Left lobe of liver (tissue), 2 donors: ENCODE measurements around the gene ITPK1. TPM values are rescaled to one million over a fixed set of nuclear protein-coding genes. Genes with fewer than 3 reads are reported as not detected.
"Not testable (repeated sequence)": the region's sequence is repeated elsewhere in the genome, so short reads cannot be mapped to it uniquely, and the experiment has no call there.

Experiments
- ATAC-seq: fragments of 200-7000 bp; cut with Tn5 transposase; one replicate; pipeline ENCODE4 v1.9.1; 2020; ENCODE audit warnings: mild to moderate bottlenecking, moderate library complexity
- DNase-seq: peaks from one replicate; pipeline ENCODE4 v3.0.0-alpha.2; 2020; ENCODE audit warnings: low spot score
- total RNA-seq: library from RNA; stranded (reverse); gene quantifications from one replicate; pipeline ENCODE4 v1.2.1, GENCODE V29; 2021
- donor health status: DM: no; HTN: no; CAD: no; lungs with moderate emphysema.
- donor health status: DM: no; HTN: yes; CAD: no.

The ITPK1 gene
- total RNA-seq, 1 donor from 2014 or later = 61.3 TPM

- ATAC-seq = no peak
These were observed 52.8 kb downstream of the ITPK1 start for GRCh38 chr14:93062890-93063289.

GRCh38 chr14:93062013-93062412, 53.7 kb downstream of the ITPK1 start:
- DNase-seq, ATAC-seq: not testable (repeated sequence)

More at GRCh38 chr14:93062890-93063289, 52.8 kb downstream of the ITPK1 start:
- no peak for DNase-seq

GRCh38 chr14:93061380-93062012, 54.2 kb downstream of the ITPK1 start:
- no peak for ATAC-seq

GRCh38 chr14:93060841-93061240, 54.9 kb downstream of the ITPK1 start:
- ATAC-seq (no peak), DNase-seq (no peak)

More at GRCh38 chr14:93061380-93062012, 54.2 kb downstream of the ITPK1 start:
- no peak for DNase-seq

GRCh38 chr14:93059917-93060545, 55.7 kb downstream of the ITPK1 start:
- DNase-seq = no peak
- peak; percentile 7 for ATAC-seq

GRCh38 chr14:93059260-93059659, 56.5 kb downstream of the ITPK1 start:
- no peak for ATAC-seq
- DNase-seq = no peak

GRCh38 chr14:93057586-93058280, 58.0 kb downstream of the ITPK1 start:
- no peak for DNase-seq

GRCh38 chr14:93056840-93057585, 58.7 kb downstream of the ITPK1 start:
- DNase-seq = no peak
- ATAC-seq = peak; percentile 49

More at GRCh38 chr14:93057586-93058280, 58.0 kb downstream of the ITPK1 start:
- no peak for ATAC-seq

GRCh38 chr14:93056166-93056839, 59.4 kb downstream of the ITPK1 start:
- DNase-seq = no peak
- ATAC-seq = peak; percentile 6

- no peak for DNase-seq
- peak; percentile 49 for ATAC-seq
These were observed 60.0 kb downstream of the ITPK1 start for GRCh38 chr14:93055651-93056115.

GRCh38 chr14:93054876-93055275, 60.8 kb downstream of the ITPK1 start:
- ATAC-seq = no peak
- no peak for DNase-seq

GRCh38 chr14:93054006-93054405, 61.7 kb downstream of the ITPK1 start:
- DNase-seq = no peak
- ATAC-seq = no peak

- DNase-seq (no peak), ATAC-seq (no peak)
These were observed 63.9 kb downstream of the ITPK1 start for GRCh38 chr14:93051600-93052546.

GRCh38 chr14:93050761-93051160, 65.0 kb downstream of the ITPK1 start:
- ATAC-seq (peak; percentile 46), DNase-seq (no peak)

GRCh38 chr14:93049867-93050331, 65.8 kb downstream of the ITPK1 start:
- ATAC-seq (no peak), DNase-seq (no peak)

- DNase-seq (no peak), ATAC-seq (no peak)
These were observed 66.4 kb downstream of the ITPK1 start for GRCh38 chr14:93049315-93049714.

GRCh38 chr14:93048843-93049242, 66.9 kb downstream of the ITPK1 start:
- DNase-seq = no peak
- no peak for ATAC-seq

GRCh38 chr14:93047661-93048060, 68.1 kb downstream of the ITPK1 start:
- ATAC-seq (no peak), DNase-seq (no peak)

GRCh38 chr14:93047157-93047556, 68.6 kb downstream of the ITPK1 start:
- ATAC-seq (no peak), DNase-seq (no peak)
